IMR-90 (cell line): ENCODE data around the gene PACSIN3. TPM values are rescaled to one million over a fixed set of nuclear protein-coding genes. Genes with fewer than 3 reads are reported as not detected.

Experiments
- ATAC-seq: fragments of 200-7000 bp; cut with Tn5 transposase; 2 replicates; pipeline ENCODE4 v1.9.1; 2020; ENCODE audit warnings: low read depth, mild to moderate bottlenecking, moderate library complexity
- BruUV-seq: library from RNA; stranded (reverse); fragments of 400-500 nt; replicated peaks from 2 replicates; lab custom pipeline; 2021; lab: Mats Ljungman, UMichigan
- CTCF ChIA-PET: fragments of 300-600 bp; formaldehyde crosslinking; extraction: SDS; loops from one replicate; lab custom pipeline; 2021; ENCODE audit warnings: antibody characterized with exemption; lab: Yijun Ruan, JAX
- POLR2A ChIA-PET: fragments of 300-600 bp; sonication (Branson Sonifier 250); formaldehyde crosslinking; loops from one replicate; lab custom pipeline; 2022; ENCODE audit warnings: antibody characterized with exemption; ENCODE audit not compliant: unreplicated experiment; lab: Charles Lee
- DNase-seq: peaks from one replicate; pipeline ENCODE4 v3.0.0; 2013
- H2AFZ ChIP-seq: replicated peaks from 2 replicates; pipeline ENCODE3; 2013; ENCODE audit warnings: low read length, mild to moderate bottlenecking; ENCODE audit not compliant: poor library complexity
- H2AK5ac ChIP-seq: 2 replicates; pipeline ENCODE4 v1.6.1; 2013; ENCODE audit warnings: low read depth, low read length, inconsistent platforms
- H2AK9ac ChIP-seq: replicated peaks from 2 replicates; pipeline ENCODE3; 2013; ENCODE audit warnings: mild to moderate bottlenecking, low read depth, low read length, moderate library complexity; ENCODE audit not compliant: poor library complexity
- H2BK120ac ChIP-seq: 2 replicates; pipeline ENCODE4 v1.6.1; 2013; ENCODE audit warnings: low read depth, low read length, inconsistent platforms
- H2BK15ac ChIP-seq: 3 replicates; pipeline ENCODE4 v1.6.1; 2013; ENCODE audit warnings: low read depth, low read length, inconsistent platforms
- H2BK20ac ChIP-seq: 2 replicates; pipeline ENCODE4 v1.6.1; 2013; ENCODE audit warnings: low read depth, mild to moderate bottlenecking, inconsistent platforms, low read length, moderate library complexity
- H2BK5ac ChIP-seq: 2 replicates; pipeline ENCODE4 v1.6.1; 2013; ENCODE audit warnings: mild to moderate bottlenecking, low read depth, low read length, inconsistent platforms; ENCODE audit not compliant: poor library complexity, severe bottlenecking
- H3K14ac ChIP-seq: replicated peaks from 2 replicates; pipeline ENCODE4 v1.6.1; 2013; ENCODE audit warnings: low read depth, low read length, inconsistent platforms
- H3K18ac ChIP-seq: 2 replicates; pipeline ENCODE4 v1.6.1; 2013; ENCODE audit warnings: low read depth, low read length, control low read depth
- H3K23ac ChIP-seq: 2 replicates; pipeline ENCODE4 v1.6.1; 2013; ENCODE audit warnings: low read depth, low read length, inconsistent platforms
- H3K27ac ChIP-seq: 2 replicates; pipeline ENCODE4 v1.5.1; 2013; ENCODE audit warnings: mild to moderate bottlenecking, control low read depth, low read length; ENCODE audit not compliant: insufficient read depth
- H3K27me3 ChIP-seq: 2 replicates; pipeline ENCODE4 v1.6.1; 2013; ENCODE audit warnings: low read length; ENCODE audit not compliant: control insufficient read depth, insufficient read depth
- H3K36me3 ChIP-seq: 2 replicates; pipeline ENCODE4 v1.6.1; 2013; ENCODE audit warnings: low read length, mixed read lengths; ENCODE audit not compliant: control insufficient read depth, insufficient read depth
- H3K4ac ChIP-seq: 2 replicates; pipeline ENCODE4 v1.6.1; 2013; ENCODE audit warnings: low read depth, low read length, inconsistent platforms
- H3K4me1 ChIP-seq: 2 replicates; pipeline ENCODE4 v1.6.1; 2013; ENCODE audit warnings: low read length, mixed read lengths; ENCODE audit not compliant: control insufficient read depth, insufficient read depth
- H3K4me2 ChIP-seq: 2 replicates; pipeline ENCODE4 v1.6.1; 2013; ENCODE audit warnings: low read depth, mild to moderate bottlenecking, control low read depth, low read length, moderate library complexity
- H3K4me3 ChIP-seq: 2 replicates; pipeline ENCODE4 v1.5.1; 2013; ENCODE audit warnings: low read depth, mild to moderate bottlenecking, control low read depth, low read length, moderate library complexity; ENCODE audit not compliant: insufficient read depth
- H3K56ac ChIP-seq: 2 replicates; pipeline ENCODE4 v1.6.1; 2013; ENCODE audit warnings: low read length, inconsistent platforms; ENCODE audit not compliant: insufficient read depth; ENCODE audit errors: extremely low read depth
- H3K79me1 ChIP-seq, 2 experiments: 2 replicates each; pipeline ENCODE4 v1.6.1; 2013; ENCODE audit warnings: low read length in 2 of 2, inconsistent platforms in 1 of 2, low read depth in 1 of 2
- H3K9ac ChIP-seq: 2 replicates; pipeline ENCODE4 v1.6.1; 2013; ENCODE audit warnings: low read depth, low read length, control low read depth
- H3K9me1 ChIP-seq: 2 replicates; pipeline ENCODE4 v1.6.1; 2013; ENCODE audit warnings: low read length, inconsistent platforms; ENCODE audit not compliant: insufficient read depth
- H3K9me3 ChIP-seq: 2 replicates; pipeline ENCODE4 v1.6.1; 2013; ENCODE audit warnings: low read length; ENCODE audit not compliant: control insufficient read depth, insufficient read depth
- H4K20me1 ChIP-seq: 2 replicates; pipeline ENCODE4 v1.6.1; 2013; ENCODE audit warnings: low read length, inconsistent platforms; ENCODE audit not compliant: insufficient read depth
- H4K5ac ChIP-seq: 2 replicates; pipeline ENCODE4 v1.6.1; 2013; ENCODE audit warnings: mild to moderate bottlenecking, low read depth, low read length, control low read depth
- H4K8ac ChIP-seq, 2 experiments: 2 replicates each; pipeline ENCODE4 v1.6.1; 2013; ENCODE audit warnings: low read depth in 2 of 2, low read length in 2 of 2, control low read depth in 1 of 2, inconsistent platforms in 1 of 2
- H4K91ac ChIP-seq: 2 replicates; pipeline ENCODE4 v1.6.1; 2013; ENCODE audit warnings: low read depth, low read length, inconsistent platforms; ENCODE audit not compliant: insufficient read depth
- BHLHE40 ChIP-seq: fragments of 150-350 bp; IDR thresholded peaks from 2 replicates; pipeline ENCODE4 v1.6.1; 2016; ENCODE audit warnings: mild to moderate bottlenecking, low read depth, low read length
- CEBPB ChIP-seq: IDR thresholded peaks from 2 replicates; pipeline ENCODE4 v1.6.1; 2012; ENCODE audit warnings: low read depth, low read length, improper control_type of control experiment
- CHD1 ChIP-seq: IDR thresholded peaks from 2 replicates; pipeline ENCODE4 v1.6.1; 2012; ENCODE audit warnings: low read depth, low read length, improper control_type of control experiment
- FOS ChIP-seq: fragments of 150-350 bp; IDR thresholded peaks from 2 replicates; pipeline ENCODE4 v1.6.1; 2016; ENCODE audit warnings: low read depth, low read length
- MAFK ChIP-seq: IDR thresholded peaks from 2 replicates; pipeline ENCODE4 v1.6.1; 2012; ENCODE audit warnings: low read depth, low read length, improper control_type of control experiment
- MAZ ChIP-seq: IDR thresholded peaks from 2 replicates; pipeline ENCODE4 v1.6.1; 2012; ENCODE audit warnings: low read depth, mild to moderate bottlenecking, low read length, improper control_type of control experiment, moderate library complexity, borderline replicate concordance
- MXI1 ChIP-seq: IDR thresholded peaks from 2 replicates; pipeline ENCODE4 v1.6.1; 2012; ENCODE audit warnings: low read depth, mild to moderate bottlenecking, low read length, moderate library complexity, borderline replicate concordance
- NFE2L2 ChIP-seq: fragments of 150-350 bp; IDR thresholded peaks from 2 replicates; pipeline ENCODE4 v1.6.1; 2016; ENCODE audit warnings: low read depth, mild to moderate bottlenecking, low read length
- POLR2A ChIP-seq: IDR thresholded peaks from 2 replicates; pipeline ENCODE4 v1.6.1; 2012; ENCODE audit warnings: mild to moderate bottlenecking, low read depth, low read length
- RAD21 ChIP-seq: IDR thresholded peaks from 2 replicates; pipeline ENCODE4 v1.6.1; 2012; ENCODE audit warnings: low read length, improper control_type of control experiment
- RCOR1 ChIP-seq: IDR thresholded peaks from 2 replicates; pipeline ENCODE4 v1.6.1; 2012; ENCODE audit warnings: mild to moderate bottlenecking, low read length, improper control_type of control experiment; ENCODE audit not compliant: insufficient replicate concordance
- RFX5 ChIP-seq: IDR thresholded peaks from 2 replicates; pipeline ENCODE4 v1.8.0; 2012; ENCODE audit warnings: low read depth, mild to moderate bottlenecking, low read length, moderate library complexity
- WGBS, 2 experiments: methylation state at CpG; one replicate each; pipeline versions ENCODE4 v1.1.5 to v1.1.7; 2013; ENCODE audit warnings: missing lambda C conversion rate in 2 of 2; ENCODE audit not compliant: insufficient read length in 1 of 2; ENCODE audit errors: extremely low coverage in 2 of 2; 5-methylcytosine and 5-hydroxymethylcytosine counted together
- dilution Hi-C: fragments of 300-500 bp; cut with HindIII; formaldehyde crosslinking; loops from one replicate; pipeline ENCODE4 v1.14.3; 2018; ENCODE audit warnings: low sequenced_read_pairs; ENCODE audit not compliant: unreplicated experiment
- in situ Hi-C: fragments of 300-500 bp; cut with MboI; formaldehyde crosslinking; loops from 3 replicates; pipeline ENCODE4 v1.14.3; 2019; ENCODE audit warnings: low sequenced_read_pairs, inconsistent platforms, mixed read lengths
- intact Hi-C: fragments of 100-400 bp; cut with micrococcal nuclease; formaldehyde crosslinking; loops from 2 replicates; pipeline ENCODE4 v1.10.0; 2022
- polyA plus RNA-seq, 3 experiments: library from polyadenylated mRNA; depleted of rRNA; stranded (reverse); fragments of >200 nt; gene quantifications; 2 replicates each; pipeline ENCODE4 v1.2.3, GENCODE V29; 2012; ENCODE audit warnings: low replicate concordance in 1 of 3
- total RNA-seq: library from RNA; depleted of rRNA; stranded (reverse); fragments of >200 nt; gene quantifications from 2 replicates; pipeline ENCODE4 v1.2.3, GENCODE V29; 2012
- TF ChIP-seq, protein P1 (sequence below): fragments of 150-350 bp; IDR thresholded peaks from 2 replicates; pipeline ENCODE4 v1.6.1; 2017; ENCODE audit warnings: mild to moderate bottlenecking, antibody characterized with exemption, low read length, low read depth
- TF ChIP-seq, protein P2 (sequence below): fragments of 150-350 bp; IDR thresholded peaks from 2 replicates; pipeline ENCODE4 v1.6.1; 2016; ENCODE audit warnings: low read depth, mild to moderate bottlenecking, low read length, moderate library complexity, borderline replicate concordance
- TF ChIP-seq, protein P3 (sequence below): conservative IDR thresholded peaks from 2 replicates; pipeline ENCODE4 v1.5.1; 2012; ENCODE audit warnings: mild to moderate bottlenecking, low read depth, low read length, improper control_type of control experiment

Gene PACSIN3
- total and polyA plus RNA-seq, 2 of the 4 experiments (the other 2 are of a cell fraction) = 19.2 to 21.1 TPM

DNA sequence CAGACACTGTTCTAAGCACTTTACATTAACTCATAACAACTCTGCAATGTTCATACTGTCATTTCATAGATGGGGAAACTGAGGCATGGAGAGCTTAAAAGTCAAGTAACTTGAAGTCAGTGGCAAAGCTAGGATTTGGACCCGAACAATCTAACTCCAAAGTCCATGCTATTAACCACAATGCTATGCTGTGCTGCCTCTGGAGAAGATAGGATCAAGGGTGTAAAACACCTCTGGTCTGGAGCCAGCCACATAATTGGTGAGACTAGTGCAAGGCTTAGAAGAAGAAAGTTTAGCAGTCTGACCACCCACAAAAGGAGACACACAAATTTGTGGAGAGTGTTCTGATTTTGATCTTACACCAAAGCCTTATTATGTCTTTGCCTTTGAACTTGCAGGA is 53.3 kb downstream of the PACSIN3 start:
- DNase-seq (no peak), ATAC-seq (no peak)
- BruUV-seq = no TSS peak
- ChIA-PET POLR2A (no interaction called here), CTCF (no interaction called here)
- Histone ChIP-seq H2BK20ac (no peak overlapping the region), H3K27ac (no peak overlapping the region), H3K14ac (no peak overlapping the region), H3K36me3 (peaks cover 2% of the 10 kb centered on the region; the same call in 1 of the 2 replicates), H3K18ac (no peak overlapping the region), H2AFZ (no peak overlapping the region), H2BK120ac (no peak overlapping the region), H3K23ac (no peak overlapping the region), H2AK5ac (no peak overlapping the region), H3K4me2 (no peak overlapping the region), H4K8ac (no peak overlapping the region), H3K4ac (no peak overlapping the region), H4K20me1 (no peaks in the 10 kb centered on the region), H2BK5ac (no peak overlapping the region), H3K27me3 (no peaks in the 10 kb centered on the region), H3K9ac (no peak overlapping the region), H3K79me1 (no peaks in the 10 kb centered on the region), H2BK15ac (no peak overlapping the region), H2AK9ac (no peak overlapping the region), H3K56ac (no peak overlapping the region), H3K9me3 (no peaks in the 10 kb centered on the region), H3K4me1 (no peaks in the 10 kb centered on the region), H4K5ac (no peak overlapping the region), H3K4me3 (no peak overlapping the region), H4K91ac (no peak overlapping the region), H3K9me1 (peaks cover 3% of the 10 kb centered on the region; the same call in 1 of the 2 replicates)
- intact Hi-C loops (no loop called here), dilution Hi-C loops (no loop called here), in situ Hi-C loops (no loop called here)
- no CpG with 5 or more reads among the region's 1 CpG for WGBS, 2 experiments
- TF ChIP-seq, protein P1, sequence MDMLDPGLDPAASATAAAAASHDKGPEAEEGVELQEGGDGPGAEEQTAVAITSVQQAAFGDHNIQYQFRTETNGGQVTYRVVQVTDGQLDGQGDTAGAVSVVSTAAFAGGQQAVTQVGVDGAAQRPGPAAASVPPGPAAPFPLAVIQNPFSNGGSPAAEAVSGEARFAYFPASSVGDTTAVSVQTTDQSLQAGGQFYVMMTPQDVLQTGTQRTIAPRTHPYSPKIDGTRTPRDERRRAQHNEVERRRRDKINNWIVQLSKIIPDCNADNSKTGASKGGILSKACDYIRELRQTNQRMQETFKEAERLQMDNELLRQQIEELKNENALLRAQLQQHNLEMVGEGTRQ = no peak
- TF ChIP-seq RCOR1 = no peak
- no peak for TF ChIP-seq RAD21
- no peak for TF ChIP-seq MAZ
- TF ChIP-seq CHD1 = no peak
- TF ChIP-seq FOS = no peak
- TF ChIP-seq BHLHE40 = no peak
- no peak for TF ChIP-seq MXI1
- TF ChIP-seq, protein P2, sequence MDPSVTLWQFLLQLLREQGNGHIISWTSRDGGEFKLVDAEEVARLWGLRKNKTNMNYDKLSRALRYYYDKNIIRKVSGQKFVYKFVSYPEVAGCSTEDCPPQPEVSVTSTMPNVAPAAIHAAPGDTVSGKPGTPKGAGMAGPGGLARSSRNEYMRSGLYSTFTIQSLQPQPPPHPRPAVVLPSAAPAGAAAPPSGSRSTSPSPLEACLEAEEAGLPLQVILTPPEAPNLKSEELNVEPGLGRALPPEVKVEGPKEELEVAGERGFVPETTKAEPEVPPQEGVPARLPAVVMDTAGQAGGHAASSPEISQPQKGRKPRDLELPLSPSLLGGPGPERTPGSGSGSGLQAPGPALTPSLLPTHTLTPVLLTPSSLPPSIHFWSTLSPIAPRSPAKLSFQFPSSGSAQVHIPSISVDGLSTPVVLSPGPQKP = no peak
- no peak for TF ChIP-seq NFE2L2
- TF ChIP-seq, protein P3, sequence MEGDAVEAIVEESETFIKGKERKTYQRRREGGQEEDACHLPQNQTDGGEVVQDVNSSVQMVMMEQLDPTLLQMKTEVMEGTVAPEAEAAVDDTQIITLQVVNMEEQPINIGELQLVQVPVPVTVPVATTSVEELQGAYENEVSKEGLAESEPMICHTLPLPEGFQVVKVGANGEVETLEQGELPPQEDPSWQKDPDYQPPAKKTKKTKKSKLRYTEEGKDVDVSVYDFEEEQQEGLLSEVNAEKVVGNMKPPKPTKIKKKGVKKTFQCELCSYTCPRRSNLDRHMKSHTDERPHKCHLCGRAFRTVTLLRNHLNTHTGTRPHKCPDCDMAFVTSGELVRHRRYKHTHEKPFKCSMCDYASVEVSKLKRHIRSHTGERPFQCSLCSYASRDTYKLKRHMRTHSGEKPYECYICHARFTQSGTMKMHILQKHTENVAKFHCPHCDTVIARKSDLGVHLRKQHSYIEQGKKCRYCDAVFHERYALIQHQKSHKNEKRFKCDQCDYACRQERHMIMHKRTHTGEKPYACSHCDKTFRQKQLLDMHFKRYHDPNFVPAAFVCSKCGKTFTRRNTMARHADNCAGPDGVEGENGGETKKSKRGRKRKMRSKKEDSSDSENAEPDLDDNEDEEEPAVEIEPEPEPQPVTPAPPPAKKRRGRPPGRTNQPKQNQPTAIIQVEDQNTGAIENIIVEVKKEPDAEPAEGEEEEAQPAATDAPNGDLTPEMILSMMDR = no peak
- no peak for TF ChIP-seq RFX5
- TF ChIP-seq MAFK = no peak
- no peak for TF ChIP-seq CEBPB
- no peak for TF ChIP-seq POLR2A
